CD4-positive, alpha-beta T cell (primary cell): ENCODE data around the gene LTN1. TPM values are rescaled to one million over a fixed set of nuclear protein-coding genes. Genes with fewer than 3 reads are reported as not detected.

Experiments
- ATAC-seq: fragments of 200-7000 bp; cut with Tn5 transposase; one replicate; pipeline ENCODE4 v1.10.0; 2022; ENCODE audit warnings: mild to moderate bottlenecking; ENCODE audit not compliant: poor library complexity
- CTCF ChIA-PET: fragments of 350-600 bp; sonication (Branson Sonifier 250); formaldehyde crosslinking; loops from one replicate; lab custom pipeline; 2021; ENCODE audit warnings: antibody characterized with exemption, inconsistent platforms; lab: Charles Lee
- POLR2A ChIA-PET: fragments of 350-600 bp; sonication (Branson Sonifier 250); formaldehyde crosslinking; loops from one replicate; lab custom pipeline; 2021; ENCODE audit warnings: antibody characterized with exemption, inconsistent platforms; lab: Charles Lee
- DNase-seq, 14 experiments: peaks; one replicate each; pipeline ENCODE4 v3.0.0-alpha.2; 2013 to 2020; ENCODE audit warnings: mixed read lengths in 2 of 14
- H3K27ac ChIP-seq, 2 donors: one replicate each; pipeline versions ENCODE4 v1.5.1 to v1.7.0; 2013; ENCODE audit warnings: low read length in 2 of 2, low read depth in 1 of 2, mild to moderate bottlenecking in 1 of 2
- H3K27me3 ChIP-seq, 2 experiments: 1 replicate in 1 of 2; 2 replicates in 1 of 2; pipeline versions ENCODE4 v1.6.1 to v1.7.0; 2013; ENCODE audit warnings: low read length in 2 of 2, control low read depth in 1 of 2, mild to moderate bottlenecking in 1 of 2, moderate library complexity in 1 of 2; ENCODE audit not compliant: insufficient read depth in 2 of 2, control insufficient read depth in 1 of 2
- H3K36me3 ChIP-seq: one replicate; pipeline ENCODE4 v1.6.1; 2013; ENCODE audit warnings: low read length, control low read depth; ENCODE audit not compliant: insufficient read depth
- H3K4me1 ChIP-seq: one replicate; pipeline ENCODE4 v1.6.1; 2013; ENCODE audit warnings: low read length, control low read depth; ENCODE audit not compliant: insufficient read depth
- H3K4me3 ChIP-seq: one replicate; pipeline ENCODE4 v1.5.1; 2013; ENCODE audit warnings: mild to moderate bottlenecking, low read length, moderate library complexity
- H3K9me3 ChIP-seq, 2 experiments: 1 replicate in 1 of 2; 2 replicates in 1 of 2; pipeline versions ENCODE4 v1.6.1 to v1.7.0; 2013; ENCODE audit warnings: low read length in 2 of 2, mild to moderate bottlenecking in 2 of 2, control low read depth in 1 of 2, moderate library complexity in 1 of 2; ENCODE audit not compliant: control insufficient read depth in 1 of 2, insufficient read depth in 1 of 2
- H3K27ac Mint-ChIP-seq: one replicate; pipeline ENCODE4 v1.8.0; 2020; ENCODE audit warnings: mixed read lengths
- H3K27me3 Mint-ChIP-seq: one replicate; pipeline ENCODE4 v1.8.0; 2021; ENCODE audit warnings: mixed read lengths
- H3K36me3 Mint-ChIP-seq: one replicate; pipeline ENCODE4 v1.8.0; 2021; ENCODE audit warnings: low read depth, mixed read lengths
- H3K4me1 Mint-ChIP-seq: one replicate; pipeline ENCODE4 v1.8.0; 2021; ENCODE audit warnings: low read depth, mixed read lengths
- H3K4me3 Mint-ChIP-seq: one replicate; pipeline ENCODE4 v1.8.0; 2020; ENCODE audit warnings: mild to moderate bottlenecking, mixed read lengths
- H3K9me3 Mint-ChIP-seq: one replicate; pipeline ENCODE4 v1.8.0; 2020; ENCODE audit warnings: mixed read lengths
- intact Hi-C, 2 experiments: fragments of 100-400 bp; cut with DNase I in 1 of 2; cut with micrococcal nuclease in 1 of 2; formaldehyde crosslinking; loops; one replicate each; pipeline versions ENCODE4 v1.15.1 to v1.9.0; 2023 to 2025; cut with DNase I, micrococcal nuclease
- total RNA-seq, 174 experiments: library from RNA in 2 of 174; stranded (reverse) in 2 of 174; gene quantifications; one replicate each; pipeline ENCODE4 v1.2.3 and lab custom pipeline; 2021 to 2026
- TF ChIP-seq, protein P1 (sequence below): fragments of 200-600 bp; IDR thresholded peaks from one replicate; pipeline ENCODE4 v1.8.0; 2022; ENCODE audit warnings: antibody characterized with exemption, mild to moderate bottlenecking

Gene LTN1
- total RNA-seq, 2 experiments from 2014 or later = 23.6 to 24.3 TPM

DNA sequence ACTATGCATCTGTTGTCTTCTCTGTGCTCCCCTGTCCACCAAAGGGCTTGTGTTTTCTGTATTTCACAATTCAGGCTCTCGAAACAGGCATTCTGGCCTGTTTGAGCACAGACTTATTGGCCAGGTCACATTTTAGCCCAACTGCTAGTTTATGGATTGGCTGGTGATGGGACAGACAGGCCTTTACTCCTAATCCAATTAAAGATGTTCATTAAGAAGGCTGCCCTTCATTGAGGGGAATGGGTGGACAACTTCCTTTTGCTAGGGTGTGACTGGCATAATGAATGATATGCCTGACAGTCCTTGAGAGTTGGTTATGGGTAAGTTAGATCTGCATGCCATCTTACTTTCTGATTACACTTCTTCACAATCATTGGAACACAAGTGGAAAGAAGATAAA, 86.4 kb downstream of the LTN1 start:
- Mint-ChIP-seq H3K9me3 (no peaks in the 10 kb centered on the region), H3K4me3 (no peak overlapping the region), H3K36me3 (no peaks in the 10 kb centered on the region), H3K27ac (no peak overlapping the region), H3K4me1 (no peaks in the 10 kb centered on the region), H3K27me3 (no peaks in the 10 kb centered on the region)
- Histone ChIP-seq H3K27ac (no peak overlapping the region), H3K27me3 (no peaks in the 10 kb centered on the region), H3K4me3 (no peak overlapping the region), H3K36me3 (no peaks in the 10 kb centered on the region), H3K9me3 (peaks cover 0 to 4% of the 10 kb centered on the region in 2 experiments), H3K4me1 (no peaks in the 10 kb centered on the region)
- DNase-seq (no peak), ATAC-seq (no peak)
- ChIA-PET CTCF (no interaction called here), POLR2A (no interaction called here)
- intact Hi-C loops = no loop called here
- TF ChIP-seq, protein P1, sequence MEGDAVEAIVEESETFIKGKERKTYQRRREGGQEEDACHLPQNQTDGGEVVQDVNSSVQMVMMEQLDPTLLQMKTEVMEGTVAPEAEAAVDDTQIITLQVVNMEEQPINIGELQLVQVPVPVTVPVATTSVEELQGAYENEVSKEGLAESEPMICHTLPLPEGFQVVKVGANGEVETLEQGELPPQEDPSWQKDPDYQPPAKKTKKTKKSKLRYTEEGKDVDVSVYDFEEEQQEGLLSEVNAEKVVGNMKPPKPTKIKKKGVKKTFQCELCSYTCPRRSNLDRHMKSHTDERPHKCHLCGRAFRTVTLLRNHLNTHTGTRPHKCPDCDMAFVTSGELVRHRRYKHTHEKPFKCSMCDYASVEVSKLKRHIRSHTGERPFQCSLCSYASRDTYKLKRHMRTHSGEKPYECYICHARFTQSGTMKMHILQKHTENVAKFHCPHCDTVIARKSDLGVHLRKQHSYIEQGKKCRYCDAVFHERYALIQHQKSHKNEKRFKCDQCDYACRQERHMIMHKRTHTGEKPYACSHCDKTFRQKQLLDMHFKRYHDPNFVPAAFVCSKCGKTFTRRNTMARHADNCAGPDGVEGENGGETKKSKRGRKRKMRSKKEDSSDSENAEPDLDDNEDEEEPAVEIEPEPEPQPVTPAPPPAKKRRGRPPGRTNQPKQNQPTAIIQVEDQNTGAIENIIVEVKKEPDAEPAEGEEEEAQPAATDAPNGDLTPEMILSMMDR = no peak

DNA sequence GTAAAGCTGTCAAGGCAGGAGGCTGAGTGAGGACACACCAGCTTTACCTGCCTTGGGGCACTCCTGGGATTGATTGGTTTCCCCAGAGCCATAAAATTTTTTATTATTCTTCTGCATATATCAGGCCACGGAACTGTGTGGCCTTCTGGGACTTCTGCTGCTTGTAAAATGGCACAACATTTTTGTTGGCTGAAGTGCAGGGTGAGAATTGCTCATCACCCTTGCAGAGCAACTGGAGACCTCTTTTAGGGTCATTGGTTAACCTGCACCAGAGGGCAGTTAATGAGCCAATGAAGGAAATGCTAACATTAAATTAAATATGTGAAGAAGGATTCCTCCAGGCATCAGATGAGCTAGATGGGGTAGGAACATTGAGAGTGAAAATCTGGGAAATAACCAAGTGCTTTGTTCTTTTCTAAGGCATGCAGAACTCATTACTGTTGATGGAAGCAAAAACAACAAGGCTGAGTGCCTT, 87.7 kb downstream of the LTN1 start:
- H3K9me3 Mint-ChIP-seq = no peaks in the 10 kb centered on the region
- TF ChIP-seq, protein P1 = no peak
- POLR2A ChIA-PET = no interaction called here
- H3K36me3 Mint-ChIP-seq = no peaks in the 10 kb centered on the region
- Histone ChIP-seq H3K4me1 (no peaks in the 10 kb centered on the region), H3K27ac (no peak overlapping the region), H3K36me3 (no peaks in the 10 kb centered on the region), H3K4me3 (no peak overlapping the region), H3K27me3 (no peaks in the 10 kb centered on the region), H3K9me3 (peaks cover 0 to 4% of the 10 kb centered on the region in 2 experiments)
- DNase-seq (no peak), ATAC-seq (no peak)
- no peak overlapping the region for H3K4me3 Mint-ChIP-seq
- H3K27me3 Mint-ChIP-seq = no peaks in the 10 kb centered on the region
- CTCF ChIA-PET = no interaction called here
- intact Hi-C loops = no loop called here
- H3K27ac Mint-ChIP-seq = no peak overlapping the region
- no peaks in the 10 kb centered on the region for H3K4me1 Mint-ChIP-seq

DNA sequence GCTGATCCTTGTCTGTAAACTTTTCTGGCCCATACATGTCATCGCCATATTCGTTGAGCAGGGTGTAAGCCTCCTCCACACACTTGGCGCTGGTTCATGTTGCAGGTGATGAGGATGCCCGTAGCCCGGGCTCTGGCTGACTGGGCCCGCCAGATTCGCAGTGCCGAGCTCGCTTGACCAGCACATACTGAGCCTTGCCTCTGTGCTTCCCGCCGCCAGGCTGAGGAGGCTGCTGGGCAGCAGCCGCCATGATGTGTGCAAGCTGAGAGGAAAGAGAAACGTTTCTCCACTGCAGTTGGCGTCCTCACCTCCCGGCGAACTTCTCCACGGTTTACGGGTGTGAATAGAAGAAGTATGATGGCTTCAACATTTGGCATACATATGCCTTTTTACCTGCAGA, 89.2 kb downstream of the LTN1 start:
- CTCF ChIA-PET = no interaction called here

More for the DNA sequence above, 89.2 kb downstream of the LTN1 start:
- H3K27me3 ChIP-seq = no peaks in the 10 kb centered on the region
- intact Hi-C loops = no loop called here
- peaks cover 0 to 4% of the 10 kb centered on the region in 2 experiments for H3K9me3 ChIP-seq
- Mint-ChIP-seq H3K4me3 (no peak overlapping the region), H3K36me3 (no peaks in the 10 kb centered on the region), H3K27me3 (no peaks in the 10 kb centered on the region), H3K27ac (no peak overlapping the region), H3K9me3 (no peaks in the 10 kb centered on the region), H3K4me1 (no peaks in the 10 kb centered on the region)
- no peaks in the 10 kb centered on the region for H3K36me3 ChIP-seq
- no peak overlapping the region for H3K27ac ChIP-seq
- no peak overlapping the region for H3K4me3 ChIP-seq
- POLR2A ChIA-PET = no interaction called here
- ATAC-seq (no peak), DNase-seq (no peak)
- no peaks in the 10 kb centered on the region for H3K4me1 ChIP-seq
- TF ChIP-seq, protein P1 = no peak
